ENCODE data around the gene EML4.

EML4 gene

GRCh38 chr2:42196403-42197267 lies 27.5 kb downstream of the EML4 start:
- no peak for DNase-seq (ENCODE audit: low read depth in 2 of 2)

- DNase-seq (ENCODE audit: low read depth in 2 of 2) = no peak
These were observed 28.6 kb downstream of the EML4 start for GRCh38 chr2:42197792-42198191.

GRCh38 chr2:42198466-42198865 lies 29.3 kb downstream of the EML4 start:
- DNase-seq (ENCODE audit: low read depth in 2 of 2) = no peak

DNA sequence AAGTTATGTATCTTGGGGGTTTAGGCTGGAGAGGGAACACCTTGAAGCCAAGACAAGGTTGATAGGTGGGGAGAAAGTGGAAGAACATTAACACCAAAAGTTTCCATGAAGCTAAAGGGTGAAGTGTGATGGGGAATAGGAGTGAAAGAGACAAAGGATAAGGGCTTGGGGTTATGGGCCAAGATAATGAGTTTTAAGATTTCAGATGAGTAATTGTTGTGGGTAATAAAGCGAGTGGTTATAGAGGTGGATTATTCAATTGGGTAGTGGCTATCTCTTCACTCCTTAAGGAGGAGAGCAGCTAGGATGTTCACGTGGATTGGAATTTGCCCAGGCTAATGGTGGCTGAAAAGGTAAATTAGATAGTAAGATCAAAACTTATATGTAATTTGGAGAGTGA lies 29.8 kb downstream of the EML4 start:
- DNase-seq (ENCODE audit: low read depth in 2 of 2) = no peak

DNA sequence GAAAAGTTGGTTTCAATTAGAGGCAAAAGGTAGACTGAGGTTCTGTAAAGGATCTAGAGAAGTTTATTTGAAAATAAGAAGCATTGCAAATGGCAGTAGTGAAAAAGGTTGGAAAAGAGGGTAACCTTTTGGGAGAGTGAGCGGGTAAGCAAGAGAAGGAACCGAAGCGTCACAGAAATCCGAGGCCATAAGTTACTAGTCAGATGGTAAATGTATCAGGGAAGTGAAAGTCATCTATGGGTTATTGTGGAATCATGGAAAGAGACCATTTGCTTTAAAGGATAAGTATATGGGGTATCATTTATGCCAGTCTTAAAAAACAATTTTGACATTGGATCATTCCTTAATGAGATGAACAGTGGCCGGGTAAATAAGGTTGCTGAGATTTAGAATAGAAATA lies 30.5 kb downstream of the EML4 start:
- no peak for DNase-seq (ENCODE audit: low read depth in 2 of 2)

DNA sequence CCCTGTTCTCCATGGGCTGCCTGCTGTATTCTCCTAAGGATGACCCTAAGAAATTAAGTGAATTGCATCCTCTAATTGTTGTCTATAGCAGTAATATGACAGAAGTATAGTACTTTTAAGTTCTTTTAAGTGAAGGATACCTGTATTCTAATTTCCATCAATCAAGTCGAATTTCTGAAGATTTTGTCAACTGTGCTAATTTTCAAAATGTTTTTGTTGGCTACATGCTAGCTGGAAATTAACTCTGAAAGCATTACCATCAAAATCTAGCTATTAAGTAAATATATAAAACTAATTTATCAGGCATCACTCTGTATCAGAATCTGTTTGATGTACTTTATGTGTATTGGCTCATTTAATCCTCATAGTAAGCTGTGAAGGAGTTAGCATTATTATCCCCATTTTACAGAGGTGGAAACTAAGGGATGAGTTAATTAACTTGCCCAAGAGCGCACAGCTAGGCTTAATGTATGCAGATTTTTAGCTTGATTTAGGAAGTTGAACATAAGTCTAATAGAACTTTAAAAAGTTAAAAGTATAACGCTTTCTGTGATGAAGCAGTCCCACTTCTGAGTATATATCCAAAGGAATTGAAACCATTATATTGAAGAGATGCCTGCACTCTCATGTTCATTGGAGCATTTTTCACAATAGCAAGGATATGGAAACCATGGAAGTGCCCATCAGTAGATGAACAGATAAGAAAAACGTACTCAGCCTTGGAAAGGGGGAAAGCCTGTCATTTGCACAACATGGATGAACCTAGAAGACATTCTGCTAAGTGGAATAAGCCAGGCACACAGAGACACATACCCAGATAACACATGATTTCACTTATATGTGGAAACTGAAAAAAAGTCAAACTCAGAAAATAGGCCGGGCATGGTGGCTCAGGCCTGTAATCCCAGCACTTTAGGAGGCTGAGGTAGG lies 32.0 kb downstream of the EML4 start:
- DNase-seq (ENCODE audit: low read depth in 2 of 2) = no peak

DNA sequence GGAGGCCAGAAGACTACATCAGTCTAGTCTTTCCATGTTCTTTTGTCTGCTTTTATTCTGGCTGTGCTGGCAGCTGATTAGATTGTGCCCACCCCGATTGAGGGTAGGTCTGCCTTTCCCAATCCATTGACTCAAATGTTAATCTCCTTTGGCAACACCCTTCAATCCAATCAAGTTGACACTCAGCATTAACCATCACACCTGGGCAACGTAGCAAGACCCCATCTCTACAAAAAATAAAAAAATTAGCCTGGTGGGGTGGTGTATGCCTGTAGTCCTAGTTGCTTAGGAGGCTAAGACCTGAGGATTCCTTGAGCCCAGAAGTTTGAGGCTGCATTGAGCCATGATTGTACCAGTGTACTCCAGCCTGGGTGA lies 33.5 kb downstream of the EML4 start:
- no peak for DNase-seq (ENCODE audit: low read depth in 2 of 2)

GRCh38 chr2:42203792-42204191 lies 34.6 kb downstream of the EML4 start:
- no peak for DNase-seq (ENCODE audit: low read depth in 2 of 2)

- no peak for DNase-seq (ENCODE audit: low read depth in 2 of 2)
These were observed 36.2 kb downstream of the EML4 start for GRCh38 chr2:42205337-42205736.

DNA sequence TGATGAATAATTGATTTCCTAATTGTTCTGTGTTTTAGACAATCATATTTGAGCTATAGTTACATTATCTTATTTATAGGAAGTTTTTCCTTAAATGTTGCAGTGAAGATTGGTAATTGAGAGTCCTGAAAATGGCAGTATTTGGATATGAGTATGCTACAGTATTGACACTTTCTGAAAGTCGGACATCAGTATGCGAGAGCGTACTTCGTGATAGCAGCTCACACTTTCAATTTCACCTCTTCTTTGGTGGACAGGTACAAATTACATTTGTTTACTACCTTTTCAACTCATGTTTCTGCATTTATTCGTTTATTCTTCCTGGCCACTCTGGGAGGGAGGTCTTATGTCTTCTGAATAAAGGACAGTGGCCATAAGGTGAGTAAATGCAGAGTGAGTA lies 38.7 kb downstream of the EML4 start:
- DNase-seq (ENCODE audit: low read depth in 2 of 2) = no peak

DNA sequence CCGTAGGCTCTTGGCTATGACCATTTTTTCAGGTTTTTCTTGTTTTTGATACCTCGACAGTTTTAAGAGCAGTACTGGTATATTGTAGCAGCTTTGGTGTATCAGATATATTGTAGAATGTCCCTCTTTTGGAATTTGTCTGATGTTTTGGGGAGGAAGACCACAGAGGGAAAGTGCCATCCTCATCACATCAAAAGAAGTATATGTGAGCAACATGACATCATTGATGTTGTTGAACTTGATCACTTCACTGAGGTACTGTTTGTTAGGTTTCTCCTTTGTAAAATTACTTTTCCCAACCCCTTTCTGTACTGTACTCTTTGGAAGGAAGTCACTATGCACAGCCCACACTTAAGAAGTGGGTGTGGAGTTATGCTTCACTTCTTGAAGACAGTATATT lies 41.0 kb downstream of the EML4 start:
- no peak for DNase-seq (ENCODE audit: low read depth in 2 of 2)

- no peak for DNase-seq (ENCODE audit: low read depth in 2 of 2)
These were observed 42.1 kb downstream of the EML4 start for GRCh38 chr2:42211291-42211690.

- no peak for DNase-seq (ENCODE audit: low read depth in 2 of 2)
These were observed 45.5 kb downstream of the EML4 start for GRCh38 chr2:42214669-42215068.

DNA sequence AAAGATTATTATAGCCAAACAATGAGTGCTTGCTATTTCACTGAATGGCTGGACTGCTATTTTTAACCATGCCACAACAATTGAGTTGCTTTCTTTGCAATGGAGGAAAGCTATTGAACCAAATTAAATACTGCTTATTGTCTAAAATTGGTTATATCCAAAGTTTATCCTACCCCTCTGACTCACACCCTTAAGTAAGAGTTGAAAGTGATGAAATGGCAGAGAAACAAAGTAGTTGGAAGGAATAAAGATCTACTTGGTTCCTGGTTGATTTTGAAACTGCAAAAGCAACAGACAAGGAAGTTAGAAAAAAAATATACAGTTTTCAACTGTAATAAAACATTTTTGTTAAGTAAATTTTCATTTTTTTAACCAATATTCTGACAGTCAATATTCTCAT lies 47.5 kb downstream of the EML4 start:
- DNase-seq (ENCODE audit: low read depth in 2 of 2) = no peak

GRCh38 chr2:42217307-42217706 lies 48.2 kb downstream of the EML4 start:
- no peak for DNase-seq (ENCODE audit: low read depth in 2 of 2)

GRCh38 chr2:42217914-42218313 lies 48.8 kb downstream of the EML4 start:
- DNase-seq (ENCODE audit: low read depth in 2 of 2) = no peak

DNA sequence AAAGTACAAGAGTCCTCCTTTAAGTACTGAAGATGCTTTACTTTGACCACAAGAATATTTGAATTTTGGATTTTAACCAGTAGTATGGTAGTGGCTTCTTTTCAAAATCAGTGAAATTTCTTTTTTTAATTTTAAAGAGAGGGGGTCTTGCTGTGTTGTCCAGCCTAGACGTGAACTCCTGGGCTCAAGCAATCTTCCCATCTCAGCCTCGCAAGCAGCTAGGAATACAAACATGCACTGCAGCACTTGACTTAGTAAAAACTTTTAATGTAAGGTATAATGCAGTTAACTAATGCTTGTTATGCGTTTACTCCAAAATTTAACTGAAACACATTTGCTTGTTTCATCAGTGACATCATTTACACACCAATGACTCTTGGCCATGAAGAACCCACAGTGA lies 49.6 kb downstream of the EML4 start:
- DNase-seq (ENCODE audit: low read depth in 2 of 2) = no peak

DNA sequence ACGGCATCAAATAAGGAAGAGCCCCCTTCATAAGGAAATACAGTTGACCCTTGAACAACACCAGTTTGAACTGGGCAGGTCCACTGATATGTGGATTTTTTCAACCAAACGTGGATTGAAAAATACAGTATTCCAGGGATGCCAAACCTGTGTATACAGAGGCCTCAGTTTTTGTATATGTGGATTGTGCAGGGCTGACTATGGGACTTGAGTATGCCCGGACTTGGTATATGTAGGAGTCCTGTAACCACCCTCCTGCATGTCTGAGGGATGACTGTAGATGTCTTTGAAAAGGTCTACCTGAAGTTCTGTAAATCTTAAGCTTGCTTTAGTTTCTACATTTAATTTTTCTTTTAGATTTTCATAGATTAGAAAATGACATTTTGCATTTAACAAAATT lies 50.0 kb downstream of the EML4 start:
- no peak for DNase-seq (ENCODE audit: low read depth in 2 of 2)

- DNase-seq (ENCODE audit: low read depth in 2 of 2) = no peak
These were observed 51.4 kb downstream of the EML4 start for GRCh38 chr2:42220566-42220965.

DNA sequence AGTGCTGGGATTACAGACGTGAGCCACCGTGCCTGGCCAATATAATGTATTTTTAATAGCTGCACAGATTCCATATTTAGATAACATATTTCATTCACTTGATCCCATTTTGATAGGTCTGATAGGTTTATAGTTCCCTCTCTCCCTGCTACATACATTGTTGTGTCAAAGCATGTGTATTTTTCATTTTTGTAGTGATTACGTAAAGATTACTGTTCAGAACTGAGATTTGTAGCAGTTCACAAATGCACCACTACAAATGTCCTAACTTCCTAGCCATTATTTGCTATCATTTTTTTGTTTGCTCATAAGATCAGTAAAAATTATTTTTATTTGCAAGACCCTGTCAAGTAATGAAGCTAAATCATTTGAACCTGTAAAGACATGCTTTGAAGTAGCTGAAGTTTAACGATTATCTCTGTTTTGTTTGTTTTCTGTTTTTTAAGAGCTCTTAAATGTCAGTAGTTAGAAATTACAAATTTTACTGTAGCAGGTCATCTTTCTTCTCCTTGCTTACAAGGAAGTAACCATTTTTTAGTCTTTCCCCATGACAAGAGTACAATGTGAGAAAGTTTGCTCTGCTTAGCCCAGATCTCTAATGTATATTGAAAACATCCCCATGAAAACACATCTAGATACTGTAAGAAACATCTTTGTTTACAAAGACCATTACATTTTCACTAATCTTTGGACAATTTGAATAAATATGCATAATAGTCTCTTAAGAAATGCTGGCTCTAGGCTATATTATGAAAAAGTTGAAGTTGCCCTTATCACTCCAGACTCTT lies 54.1 kb downstream of the EML4 start:
- DNase-seq (ENCODE audit: low read depth in 2 of 2) = no peak

DNA sequence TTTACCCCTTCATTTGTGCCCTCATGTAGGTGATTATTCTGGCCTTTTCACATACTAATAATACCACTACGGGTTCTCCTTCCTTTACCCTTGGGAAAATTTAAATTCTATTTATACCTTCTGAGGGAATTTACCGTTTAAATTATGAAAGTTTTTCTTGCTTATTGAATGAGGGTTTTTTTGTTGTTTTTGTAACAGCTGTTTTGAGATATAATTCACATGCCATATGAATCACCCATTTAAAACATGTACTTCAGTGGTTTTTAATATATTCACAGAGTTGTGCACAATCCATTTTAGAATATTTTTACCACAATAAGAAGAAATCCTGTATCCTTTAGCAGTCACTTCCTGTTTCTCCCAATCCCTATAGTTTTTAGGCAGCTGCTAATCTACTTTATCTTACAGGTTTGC lies 54.7 kb downstream of the EML4 start:
- no peak for DNase-seq (ENCODE audit: low read depth in 2 of 2)

GRCh38 chr2:42224422-42225067 lies 55.4 kb downstream of the EML4 start:
- DNase-seq (ENCODE audit: low read depth in 2 of 2) = no peak
